Smooth muscle cell (in vitro differentiated cells): ENCODE results near the gene ANKS6. TPM values are rescaled to one million over a fixed set of nuclear protein-coding genes. Genes with fewer than 3 reads are reported as not detected.
A peak's percentile ranks its signal among the peaks of the same experiment; 100 is the strongest.

Experiments
- DNase-seq: peaks from one replicate; lab custom pipeline; 2025; ENCODE audit not compliant: unreplicated experiment; lab: John Stamatoyannopoulos, UW
- H2AFZ ChIP-seq: fragments of 200-600 bp; sonication (generic); 2 replicates; pipeline ENCODE4 v1.6.0; 2016; ENCODE audit warnings: antibody characterized with exemption, low read depth, mild to moderate bottlenecking
- H3F3A ChIP-seq: fragments of 200-600 bp; sonication (generic); 2 replicates; pipeline ENCODE4 v1.6.0; 2017; ENCODE audit warnings: antibody characterized with exemption, low read depth
- H3K27ac ChIP-seq: fragments of 200-600 bp; sonication (generic); 2 replicates; pipeline ENCODE4 v1.5.1; 2016; ENCODE audit warnings: low read depth, mild to moderate bottlenecking
- H3K27me3 ChIP-seq: fragments of 200-600 bp; sonication (generic); 2 replicates; pipeline ENCODE4 v1.6.1; 2016; ENCODE audit warnings: low read depth, mild to moderate bottlenecking
- H3K36me3 ChIP-seq: fragments of 200-600 bp; sonication (generic); 2 replicates; pipeline ENCODE4 v1.5.1; 2016; ENCODE audit warnings: low read depth
- H3K4me1 ChIP-seq: fragments of 200-600 bp; sonication (generic); 2 replicates; pipeline ENCODE4 v1.5.1; 2016; ENCODE audit warnings: low read depth
- H3K4me2 ChIP-seq: fragments of 200-600 bp; sonication (generic); 2 replicates; pipeline ENCODE4 v1.6.0; 2016; ENCODE audit warnings: mild to moderate bottlenecking
- H3K4me3 ChIP-seq: fragments of 200-600 bp; sonication (generic); 2 replicates; pipeline ENCODE4 v1.5.1; 2016; ENCODE audit warnings: mild to moderate bottlenecking
- H3K79me2 ChIP-seq: fragments of 200-600 bp; sonication (generic); 2 replicates; pipeline ENCODE4 v1.6.0; 2016; ENCODE audit warnings: low read depth, mild to moderate bottlenecking
- H3K9ac ChIP-seq: fragments of 200-600 bp; sonication (generic); 2 replicates; pipeline ENCODE4 v1.6.0; 2016; ENCODE audit warnings: low read depth
- H3K9me3 ChIP-seq: fragments of 200-600 bp; sonication (generic); replicated peaks from 2 replicates; pipeline ENCODE4 v1.5.1; 2016; ENCODE audit warnings: low read depth
- H4K20me1 ChIP-seq: fragments of 200-600 bp; sonication (generic); 2 replicates; pipeline ENCODE4 v1.6.0; 2016; ENCODE audit warnings: low read depth
- WGBS: methylation state at CpG from one replicate; pipeline ENCODE4 v1.1.7; 2016; ENCODE audit warnings: low lambda C conversion rate; 5-methylcytosine and 5-hydroxymethylcytosine counted together
- polyA plus RNA-seq: library from polyadenylated mRNA; unstranded; fragments of >200 nt; fragmentation: Nextera tagmentation; extraction: Ambion mirVana; gene quantifications from 2 replicates; pipeline ENCODE4 v1.2.1, GENCODE V29; 2016
- total RNA-seq: library from RNA; depleted of rRNA; stranded (reverse); fragments of >200 nt; gene quantifications from 2 replicates; pipeline ENCODE4 v1.2.3, GENCODE V29; 2014
- TF ChIP-seq, protein P1 (sequence below): fragments of 200-600 bp; sonication (generic); IDR thresholded peaks from 2 replicates; pipeline ENCODE4 v1.5.1; 2017; ENCODE audit warnings: borderline replicate concordance, mild to moderate bottlenecking, antibody characterized with exemption; ENCODE audit not compliant: insufficient read depth, poor library complexity, severe bottlenecking

The ANKS6 gene
- total and polyA plus RNA-seq, 2 experiments from 2014 or later: 10.5 to 13.6 TPM

DNA sequence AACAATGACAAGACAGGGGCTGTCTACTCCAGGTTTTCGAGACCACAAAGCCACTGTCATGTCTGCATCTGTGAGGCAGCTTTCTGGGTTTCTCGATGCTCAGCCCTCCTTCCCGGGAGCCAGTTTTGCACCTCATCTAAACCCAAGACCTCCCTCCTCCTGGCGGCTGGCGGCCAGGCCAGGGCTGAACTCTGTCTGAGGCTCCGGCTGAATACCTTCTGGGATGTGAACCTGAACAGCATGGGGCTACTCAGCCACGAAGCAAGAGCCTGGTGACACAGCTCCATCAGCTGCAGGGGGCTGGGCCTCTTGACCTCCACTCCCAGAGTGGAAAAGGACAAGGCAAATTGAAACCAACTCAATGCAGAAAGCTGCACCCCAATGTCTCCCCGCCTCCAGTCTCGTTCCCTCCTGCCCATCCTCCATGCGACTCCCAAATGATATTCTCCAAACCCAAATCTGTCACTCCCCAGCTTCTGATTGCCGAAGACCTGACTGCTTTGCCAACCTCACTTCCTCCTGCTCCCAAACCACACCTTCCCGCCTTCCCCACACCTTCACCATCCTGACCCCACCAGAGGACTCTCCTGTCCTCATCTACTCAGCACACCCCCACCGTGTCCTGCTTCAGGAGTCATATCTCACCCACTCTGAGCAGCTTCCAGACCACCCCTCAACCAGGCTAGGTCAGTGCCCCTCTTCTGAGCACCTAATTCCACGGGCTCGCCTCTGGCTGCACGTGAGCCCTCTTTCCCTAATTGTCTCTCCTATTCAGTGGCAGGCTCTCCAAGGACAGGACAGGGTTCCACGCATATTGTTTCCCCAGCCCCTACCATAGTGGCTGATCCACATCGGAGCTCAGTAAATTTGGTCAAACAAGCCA is 4.5 kb downstream of the ANKS6 start:
- Histone ChIP-seq H3K27ac (no peak overlapping the region), H3K27me3 (no peaks in the 10 kb centered on the region), H3K9ac (no peak overlapping the region), H3K4me2 (no peak overlapping the region), H3K4me1 (peaks cover 14% of the 10 kb centered on the region), H2AFZ (no peak overlapping the region), H3K9me3 (no peaks in the 10 kb centered on the region), H3K36me3 (no peaks in the 10 kb centered on the region), H3K79me2 (peaks cover 7% of the 10 kb centered on the region), H3F3A (no peaks in the 10 kb centered on the region), H3K4me3 (no peak overlapping the region), H4K20me1 (peaks cover 34% of the 10 kb centered on the region)
- WGBS: 87% methylated on average over 18 of the region's 18 CpGs
- DNase-seq: no peak
- TF ChIP-seq, protein P1, sequence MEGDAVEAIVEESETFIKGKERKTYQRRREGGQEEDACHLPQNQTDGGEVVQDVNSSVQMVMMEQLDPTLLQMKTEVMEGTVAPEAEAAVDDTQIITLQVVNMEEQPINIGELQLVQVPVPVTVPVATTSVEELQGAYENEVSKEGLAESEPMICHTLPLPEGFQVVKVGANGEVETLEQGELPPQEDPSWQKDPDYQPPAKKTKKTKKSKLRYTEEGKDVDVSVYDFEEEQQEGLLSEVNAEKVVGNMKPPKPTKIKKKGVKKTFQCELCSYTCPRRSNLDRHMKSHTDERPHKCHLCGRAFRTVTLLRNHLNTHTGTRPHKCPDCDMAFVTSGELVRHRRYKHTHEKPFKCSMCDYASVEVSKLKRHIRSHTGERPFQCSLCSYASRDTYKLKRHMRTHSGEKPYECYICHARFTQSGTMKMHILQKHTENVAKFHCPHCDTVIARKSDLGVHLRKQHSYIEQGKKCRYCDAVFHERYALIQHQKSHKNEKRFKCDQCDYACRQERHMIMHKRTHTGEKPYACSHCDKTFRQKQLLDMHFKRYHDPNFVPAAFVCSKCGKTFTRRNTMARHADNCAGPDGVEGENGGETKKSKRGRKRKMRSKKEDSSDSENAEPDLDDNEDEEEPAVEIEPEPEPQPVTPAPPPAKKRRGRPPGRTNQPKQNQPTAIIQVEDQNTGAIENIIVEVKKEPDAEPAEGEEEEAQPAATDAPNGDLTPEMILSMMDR: no peak

DNA sequence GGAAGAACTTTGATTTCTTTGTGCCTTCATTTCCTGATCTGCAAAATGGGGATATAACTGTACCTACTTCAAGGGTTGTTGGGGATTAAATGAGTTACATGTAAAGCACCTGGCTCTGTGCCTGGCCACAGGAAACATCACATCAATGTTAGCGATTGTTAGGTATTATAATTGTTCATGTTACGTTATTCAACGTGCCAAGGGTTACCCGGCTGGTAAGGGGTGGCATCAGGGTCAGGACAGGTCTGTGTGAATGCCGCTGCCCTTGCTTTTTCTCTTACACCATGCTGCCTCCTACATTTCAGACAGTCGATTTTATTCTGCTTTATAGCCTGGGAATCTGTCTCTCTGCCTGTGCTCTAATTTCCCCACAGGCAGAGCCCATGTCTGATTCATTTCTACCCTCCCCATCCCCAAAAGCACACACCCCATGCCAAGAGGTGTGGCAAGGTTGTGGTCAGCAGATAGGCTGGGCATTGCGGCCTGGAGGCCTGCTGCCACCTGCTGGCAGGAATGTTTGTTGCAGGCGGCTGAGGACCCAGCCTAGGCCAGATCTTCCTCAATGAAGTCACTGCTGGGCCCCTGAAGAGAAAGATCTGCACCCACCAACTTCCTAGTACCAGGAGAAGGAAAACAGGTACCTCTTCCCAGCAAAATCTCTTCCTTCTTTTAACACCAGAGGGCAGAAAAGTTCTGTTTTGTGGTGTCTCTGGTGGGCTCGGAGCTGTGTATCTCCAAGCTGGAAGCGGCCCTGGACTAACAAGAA is 5.3 kb downstream of the ANKS6 start:
- H2AFZ ChIP-seq: no peak overlapping the region
- no peak overlapping the region for H3K9ac ChIP-seq

GRCh38 chr9:98790134-98790841 is 6.1 kb downstream of the ANKS6 start:
- Histone ChIP-seq H3K4me3 (no peak overlapping the region), H2AFZ (no peak overlapping the region)

More for the DNA sequence above, 5.3 kb downstream of the ANKS6 start:
- Histone ChIP-seq H3K36me3 (no peaks in the 10 kb centered on the region), H3K27me3 (no peaks in the 10 kb centered on the region), H3K4me1 (peaks cover 14% of the 10 kb centered on the region), H3K27ac (no peak overlapping the region), H3K4me2 (no peak overlapping the region), H3K79me2 (peaks cover 7% of the 10 kb centered on the region), H3K4me3 (no peak overlapping the region), H3K9me3 (no peaks in the 10 kb centered on the region), H4K20me1 (peaks cover 34% of the 10 kb centered on the region), H3F3A (no peaks in the 10 kb centered on the region)
- TF ChIP-seq, protein P1: peak; percentile 99
- 67% methylated on average over 10 of the region's 10 CpGs for WGBS
- peak; percentile 48 for DNase-seq

More at GRCh38 chr9:98790134-98790841, 6.1 kb downstream of the ANKS6 start:
- 92% methylated on average over 25 of the region's 25 CpGs for WGBS
- Histone ChIP-seq H4K20me1 (peaks cover 33% of the 10 kb centered on the region), H3K36me3 (no peaks in the 10 kb centered on the region), H3K79me2 (peaks cover 3% of the 10 kb centered on the region), H3K4me2 (no peak overlapping the region), H3K9ac (no peak overlapping the region), H3K27ac (no peak overlapping the region), H3K27me3 (no peaks in the 10 kb centered on the region), H3K9me3 (no peaks in the 10 kb centered on the region), H3F3A (no peaks in the 10 kb centered on the region), H3K4me1 (peaks cover 9% of the 10 kb centered on the region)
- no peak for DNase-seq
- TF ChIP-seq, protein P1: no peak
